ENCODE measurements around the gene RNGTT.
"Not testable (repeated sequence)": the region's sequence is repeated elsewhere in the genome, so short reads cannot be mapped to it uniquely, and the experiment has no call there.

RNGTT gene

DNA sequence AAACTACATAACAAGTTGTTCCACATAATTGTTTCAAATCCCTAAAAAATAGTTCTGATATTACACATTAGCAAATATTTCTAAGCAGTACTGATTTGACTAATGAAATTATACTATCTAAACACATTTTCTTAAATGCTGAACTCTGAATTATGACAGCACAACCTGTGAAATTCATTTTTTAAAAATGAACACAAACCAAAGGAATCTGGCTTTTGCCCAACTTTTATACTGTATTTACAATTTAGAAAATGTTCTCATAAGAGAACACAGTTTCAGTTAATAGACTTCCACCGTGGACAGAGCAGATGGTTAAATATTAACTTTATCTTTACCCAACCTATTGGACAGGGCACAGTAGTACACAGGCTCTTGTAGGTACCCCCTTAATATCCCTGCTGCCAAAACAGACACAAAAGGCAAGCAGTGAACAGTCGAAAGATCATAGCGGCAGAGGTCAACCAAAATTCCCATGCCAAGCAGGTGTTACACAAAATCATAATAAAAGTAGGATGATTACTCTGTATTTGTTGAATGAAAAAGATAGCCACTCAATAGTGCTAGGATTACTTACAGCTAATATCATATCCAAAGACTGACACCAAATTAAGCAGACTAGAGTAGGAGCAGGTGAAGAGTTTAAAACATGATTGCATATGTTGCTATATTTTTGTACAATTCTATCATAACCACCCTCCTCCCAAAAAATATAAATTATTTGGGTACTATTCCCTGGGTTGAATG, 122.5 kb downstream of the RNGTT start:
- TF ChIP-seq, protein P1, sequence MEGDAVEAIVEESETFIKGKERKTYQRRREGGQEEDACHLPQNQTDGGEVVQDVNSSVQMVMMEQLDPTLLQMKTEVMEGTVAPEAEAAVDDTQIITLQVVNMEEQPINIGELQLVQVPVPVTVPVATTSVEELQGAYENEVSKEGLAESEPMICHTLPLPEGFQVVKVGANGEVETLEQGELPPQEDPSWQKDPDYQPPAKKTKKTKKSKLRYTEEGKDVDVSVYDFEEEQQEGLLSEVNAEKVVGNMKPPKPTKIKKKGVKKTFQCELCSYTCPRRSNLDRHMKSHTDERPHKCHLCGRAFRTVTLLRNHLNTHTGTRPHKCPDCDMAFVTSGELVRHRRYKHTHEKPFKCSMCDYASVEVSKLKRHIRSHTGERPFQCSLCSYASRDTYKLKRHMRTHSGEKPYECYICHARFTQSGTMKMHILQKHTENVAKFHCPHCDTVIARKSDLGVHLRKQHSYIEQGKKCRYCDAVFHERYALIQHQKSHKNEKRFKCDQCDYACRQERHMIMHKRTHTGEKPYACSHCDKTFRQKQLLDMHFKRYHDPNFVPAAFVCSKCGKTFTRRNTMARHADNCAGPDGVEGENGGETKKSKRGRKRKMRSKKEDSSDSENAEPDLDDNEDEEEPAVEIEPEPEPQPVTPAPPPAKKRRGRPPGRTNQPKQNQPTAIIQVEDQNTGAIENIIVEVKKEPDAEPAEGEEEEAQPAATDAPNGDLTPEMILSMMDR (IDR thresholded peaks at IDR 0.05; ENCODE audit: control insufficient read depth, extremely low read depth, insufficient read depth), result no peak
- H3K4me3 ChIP-seq (ENCODE audit: low read depth, low read length), result no peak overlapping the region
- peak; percentile 25 for DNase-seq (ENCODE audit: low read depth)

DNA sequence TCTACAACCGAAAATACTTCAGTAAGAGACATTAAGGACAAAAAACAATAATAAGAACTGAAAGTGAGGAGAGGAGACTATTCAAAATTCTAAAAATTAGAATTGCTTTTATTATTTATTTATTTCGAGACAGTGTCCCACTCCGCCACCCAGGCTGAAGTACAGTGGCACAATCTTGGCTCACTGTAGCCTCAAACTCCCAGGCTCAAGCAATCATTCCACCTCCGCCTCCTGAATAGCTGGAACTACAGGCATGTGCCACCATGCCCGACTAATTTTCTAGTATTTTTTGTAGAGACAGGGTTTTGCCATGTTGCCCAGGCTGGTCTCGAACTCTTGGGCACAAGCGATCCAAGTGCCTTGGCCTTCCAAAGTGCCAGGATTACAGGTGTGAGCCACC, 123.1 kb downstream of the RNGTT start:
- no peak overlapping the region for H3K4me3 ChIP-seq (ENCODE audit: low read depth, low read length)
- TF ChIP-seq, protein P1 (IDR thresholded peaks at IDR 0.05; ENCODE audit: control insufficient read depth, extremely low read depth, insufficient read depth), result no peak
- DNase-seq (ENCODE audit: low read depth), result no peak

DNA sequence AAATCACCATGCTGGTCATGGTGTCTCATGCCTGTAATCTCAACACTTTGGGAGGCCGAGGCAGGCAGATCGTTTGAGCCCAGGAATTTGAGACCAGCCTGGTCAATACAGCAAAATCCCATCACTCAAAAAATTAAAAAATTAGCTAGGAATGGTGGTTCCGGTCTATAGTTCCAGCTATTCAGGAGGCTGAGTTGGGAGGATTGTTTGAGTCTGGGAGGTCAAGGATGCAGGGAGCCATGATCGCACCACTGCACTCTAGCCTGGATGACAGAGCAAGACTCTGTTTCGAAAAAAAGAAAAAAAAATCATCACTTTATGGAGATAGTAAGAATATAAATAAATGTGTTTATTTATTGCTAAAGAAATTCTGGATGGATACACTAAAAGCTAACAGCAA, 124.1 kb downstream of the RNGTT start:
- H3K4me3 ChIP-seq (ENCODE audit: low read depth, low read length), result no peak overlapping the region
- DNase-seq (ENCODE audit: low read depth), result no peak
- TF ChIP-seq, protein P1 (IDR thresholded peaks at IDR 0.05; ENCODE audit: control insufficient read depth, extremely low read depth, insufficient read depth), result no peak

DNA sequence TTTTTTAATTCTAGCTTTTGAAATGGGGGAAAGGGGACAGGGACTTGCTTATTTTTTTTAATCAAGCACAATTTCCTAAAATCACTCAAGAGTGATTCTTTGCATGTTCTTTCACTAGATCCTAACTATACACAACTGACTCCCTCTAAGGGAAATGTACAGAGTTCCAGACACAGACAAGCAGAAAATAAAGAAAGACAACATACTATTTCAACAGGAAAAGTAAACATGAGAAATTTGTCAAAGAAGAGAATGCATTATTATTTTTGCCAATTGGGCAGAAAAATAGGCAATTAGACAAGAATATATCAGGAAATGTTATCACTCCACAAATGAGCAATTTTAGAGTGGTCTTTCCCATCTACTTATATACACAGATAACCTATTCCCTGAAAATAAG, 128.2 kb downstream of the RNGTT start:
- no peak for DNase-seq (ENCODE audit: low read depth)
- TF ChIP-seq, protein P1 (IDR thresholded peaks at IDR 0.05; ENCODE audit: control insufficient read depth, extremely low read depth, insufficient read depth), result no peak
- H3K4me3 ChIP-seq (ENCODE audit: low read depth, low read length), result no peak overlapping the region

DNA sequence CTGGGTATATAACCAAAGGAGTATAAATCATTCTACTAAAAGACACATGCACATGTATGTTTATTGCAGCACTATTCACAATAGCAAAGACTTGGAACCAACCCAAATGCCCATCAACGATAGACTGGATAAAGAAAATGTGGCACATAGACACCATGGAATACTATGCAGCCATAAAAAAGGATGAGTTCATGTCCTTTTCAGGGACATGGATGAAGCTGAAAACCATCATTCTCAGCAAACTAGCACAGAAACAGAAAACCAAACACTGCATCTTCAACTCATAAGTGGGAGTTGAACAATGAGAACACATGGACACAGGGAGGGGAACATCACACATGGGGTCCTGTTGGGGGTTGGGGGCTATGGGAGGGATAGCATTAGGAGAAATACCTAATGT, 130.3 kb downstream of the RNGTT start:
- H3K4me3 ChIP-seq (ENCODE audit: low read depth, low read length); DNase-seq (ENCODE audit: low read depth): not testable (repeated sequence)

DNA sequence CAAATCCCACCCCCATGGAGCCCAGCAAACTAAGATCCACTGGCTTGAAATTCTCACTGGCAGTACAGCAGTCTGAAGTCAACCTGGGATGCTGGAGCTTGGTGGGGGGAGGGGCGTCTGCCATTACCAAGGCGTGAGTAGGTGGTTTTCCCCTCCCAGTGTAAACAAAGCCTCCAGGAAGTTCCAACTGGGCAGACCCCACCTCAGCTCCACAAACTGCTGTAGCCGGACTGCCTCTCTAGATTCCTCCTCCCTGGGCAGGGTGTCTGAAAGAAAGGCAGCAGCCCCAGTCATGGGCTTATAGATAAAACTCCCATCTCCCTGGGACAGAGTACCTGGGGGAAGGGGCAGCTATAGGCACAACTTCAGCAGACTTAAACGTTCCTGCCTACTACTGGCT, 135.8 kb downstream of the RNGTT start:
- DNase-seq (ENCODE audit: low read depth); H3K4me3 ChIP-seq (ENCODE audit: low read depth, low read length): not testable (repeated sequence)

DNA sequence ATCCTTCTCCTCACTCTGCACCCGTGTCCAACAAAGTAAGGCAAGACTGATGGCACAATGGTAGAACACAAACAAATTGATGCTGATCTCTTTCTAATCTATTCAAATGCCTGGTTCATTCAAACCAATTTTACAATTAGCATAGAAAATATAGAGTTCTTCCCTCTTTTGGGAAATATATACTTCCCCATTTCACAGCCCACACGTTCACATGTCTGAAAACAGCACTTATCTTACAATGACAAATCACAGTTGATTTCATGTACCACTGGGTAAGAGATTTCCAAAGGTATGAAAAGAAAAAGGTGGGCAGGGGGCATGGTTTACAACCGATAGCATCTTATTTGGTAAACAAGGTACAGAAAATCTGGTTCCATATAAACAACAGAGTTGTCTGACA, 137.6 kb downstream of the RNGTT start:
- TF ChIP-seq, protein P1 (IDR thresholded peaks at IDR 0.05; ENCODE audit: control insufficient read depth, extremely low read depth, insufficient read depth), result no peak
- DNase-seq (ENCODE audit: low read depth), result no peak
- no peak overlapping the region for H3K4me3 ChIP-seq (ENCODE audit: low read depth, low read length)

DNA sequence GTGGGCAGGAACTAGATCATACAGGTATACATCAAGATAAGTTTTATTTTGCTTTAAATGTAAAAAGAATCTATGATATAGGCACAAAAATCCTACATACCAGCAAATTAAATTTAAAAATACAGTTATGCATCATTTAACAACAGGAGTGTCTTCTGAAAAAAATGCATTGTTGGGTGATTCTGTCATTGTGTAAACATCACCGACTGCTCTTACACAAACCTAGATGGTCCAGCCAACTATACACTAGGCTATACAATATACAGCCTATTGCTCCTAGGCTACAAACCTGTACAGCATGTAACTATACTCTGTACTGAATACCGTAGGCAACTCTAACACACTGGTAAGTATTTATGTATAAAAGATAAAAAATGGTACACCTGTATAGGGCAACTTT, 139.4 kb downstream of the RNGTT start:
- DNase-seq (ENCODE audit: low read depth), result no peak
- H3K4me3 ChIP-seq (ENCODE audit: low read depth, low read length), result no peak overlapping the region
- TF ChIP-seq, protein P1 (IDR thresholded peaks at IDR 0.05; ENCODE audit: control insufficient read depth, extremely low read depth, insufficient read depth), result no peak

Measured in LNCaP clone FGC (cell line).